ENCODE measurements around the gene GPR35. TPM values are rescaled to one million over a fixed set of nuclear protein-coding genes. Genes with fewer than 3 reads are reported as not detected.

Gene GPR35
- total and polyA plus RNA-seq, 2 donors (not counting 3 experiments of a cell fraction or from before 2014, with no cell fraction given), result 0.18 to 0.33 TPM

DNA sequence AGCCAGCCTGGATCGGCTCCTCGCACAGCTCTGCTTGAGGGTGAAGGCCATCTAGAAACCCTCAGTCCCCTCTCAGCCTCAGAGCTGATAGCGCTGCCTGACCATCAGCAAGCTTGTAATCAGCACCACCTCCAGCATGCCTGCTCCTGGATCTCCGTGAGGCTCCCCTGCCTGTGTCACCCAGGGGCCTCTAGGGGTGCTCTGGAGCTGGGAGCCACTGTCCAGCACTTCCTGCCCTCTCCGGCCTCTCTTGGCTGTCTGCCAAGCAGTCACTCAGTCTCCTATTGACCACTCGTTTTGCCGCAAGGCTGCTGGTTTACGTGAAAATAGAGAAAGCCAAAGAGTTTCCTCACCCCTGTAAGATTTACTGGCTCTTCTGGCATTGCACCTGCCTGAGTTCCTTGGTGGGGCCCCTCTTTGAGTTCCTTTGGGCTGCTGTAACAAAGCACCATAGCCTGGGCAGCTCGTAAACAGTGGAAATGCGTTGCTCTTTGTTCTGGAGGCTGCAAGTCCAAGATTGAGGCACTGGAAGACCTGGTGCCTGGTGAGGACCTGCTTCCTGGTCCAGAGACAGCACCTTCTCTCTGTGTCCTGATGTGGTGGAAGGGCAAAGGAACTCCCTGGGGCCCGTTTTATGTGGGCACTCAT lies 20.9 kb upstream of the GPR35 start:
- Histone ChIP-seq H3K9ac (replicated peaks; ENCODE audit: extremely low read depth, insufficient read depth, low read length) (no peak overlapping the region), H3K27ac (ENCODE audit: insufficient read depth, low read depth, low read length) (no peak overlapping the region), H3K79me2 (ENCODE audit: control insufficient read depth, insufficient read depth, low read length) (no peaks in the 10 kb centered on the region), H2AFZ (ENCODE audit: low read depth, low read length) (no peak overlapping the region), H3K4me1 (ENCODE audit: control insufficient read depth, extremely low read depth, insufficient read depth, low read length) (peaks cover 2% of the 10 kb centered on the region), H3K4me3 (replicated peaks in 1 of 3; ENCODE audit: insufficient read depth in 1 of 3, low read depth in 1 of 3, low read length in 3 of 3) (no peak overlapping the region), H3K4me2 (ENCODE audit: insufficient read depth, low read length) (no peak overlapping the region), H4K20me1 (replicated peaks; ENCODE audit: control insufficient read depth, extremely low read depth, insufficient read depth, low read length) (no peaks in the 10 kb centered on the region), H3K36me3 (ENCODE audit: control insufficient read depth in 2 of 2, extremely low read depth in 1 of 2, insufficient read depth in 2 of 2, low read length in 2 of 2) (peaks cover 0 to 1% of the 10 kb centered on the region in 2 experiments), H3K9me3 (replicated peaks; ENCODE audit: control insufficient read depth, insufficient read depth, low read length) (no peaks in the 10 kb centered on the region), H3K27me3 (ENCODE audit: control insufficient read depth in 2 of 2, insufficient read depth in 2 of 2, low read length in 2 of 2) (no peaks in the 10 kb centered on the region), H3K9me1 (replicated peaks; ENCODE audit: control insufficient read depth, extremely low read depth, insufficient read depth, low read length) (no peaks in the 10 kb centered on the region)
- TF ChIP-seq FOS (IDR thresholded peaks at IDR 0.05; ENCODE audit: borderline replicate concordance, insufficient read depth, low read length), result no peak
- no peak for TF ChIP-seq POLR2A (IDR thresholded peaks at IDR 0.05; ENCODE audit: low read depth, low read length)
- TF ChIP-seq GATA2 (IDR thresholded peaks at IDR 0.05; ENCODE audit: insufficient read depth, insufficient read length, low read depth, low read length), result no peak
- TF ChIP-seq, protein P1, sequence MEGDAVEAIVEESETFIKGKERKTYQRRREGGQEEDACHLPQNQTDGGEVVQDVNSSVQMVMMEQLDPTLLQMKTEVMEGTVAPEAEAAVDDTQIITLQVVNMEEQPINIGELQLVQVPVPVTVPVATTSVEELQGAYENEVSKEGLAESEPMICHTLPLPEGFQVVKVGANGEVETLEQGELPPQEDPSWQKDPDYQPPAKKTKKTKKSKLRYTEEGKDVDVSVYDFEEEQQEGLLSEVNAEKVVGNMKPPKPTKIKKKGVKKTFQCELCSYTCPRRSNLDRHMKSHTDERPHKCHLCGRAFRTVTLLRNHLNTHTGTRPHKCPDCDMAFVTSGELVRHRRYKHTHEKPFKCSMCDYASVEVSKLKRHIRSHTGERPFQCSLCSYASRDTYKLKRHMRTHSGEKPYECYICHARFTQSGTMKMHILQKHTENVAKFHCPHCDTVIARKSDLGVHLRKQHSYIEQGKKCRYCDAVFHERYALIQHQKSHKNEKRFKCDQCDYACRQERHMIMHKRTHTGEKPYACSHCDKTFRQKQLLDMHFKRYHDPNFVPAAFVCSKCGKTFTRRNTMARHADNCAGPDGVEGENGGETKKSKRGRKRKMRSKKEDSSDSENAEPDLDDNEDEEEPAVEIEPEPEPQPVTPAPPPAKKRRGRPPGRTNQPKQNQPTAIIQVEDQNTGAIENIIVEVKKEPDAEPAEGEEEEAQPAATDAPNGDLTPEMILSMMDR (IDR thresholded peaks at IDR 0.05; ENCODE audit: extremely low read depth in 1 of 2, insufficient read depth in 1 of 2, low read depth in 1 of 2, low read length in 2 of 2), result peak; percentile 74 to 85
- TF ChIP-seq MYC (IDR thresholded peaks at IDR 0.05; ENCODE audit: low read depth, low read length), result no peak
- no peak for TF ChIP-seq EZH2 (IDR thresholded peaks at IDR 0.05; ENCODE audit: borderline replicate concordance, low read depth, low read length, severe bottlenecking)
- TF ChIP-seq JUN (IDR thresholded peaks at IDR 0.05; ENCODE audit: borderline replicate concordance, insufficient read depth, insufficient read length, low read depth), result no peak
- TF ChIP-seq, protein P2, sequence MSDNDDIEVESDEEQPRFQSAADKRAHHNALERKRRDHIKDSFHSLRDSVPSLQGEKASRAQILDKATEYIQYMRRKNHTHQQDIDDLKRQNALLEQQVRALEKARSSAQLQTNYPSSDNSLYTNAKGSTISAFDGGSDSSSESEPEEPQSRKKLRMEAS (IDR thresholded peaks at IDR 0.05; ENCODE audit: insufficient read depth, insufficient read length), result no peak
- TF ChIP-seq POLR2AphosphoS5 (IDR thresholded peaks at IDR 0.05; ENCODE audit: insufficient read depth, low read depth, low read length), result peak; percentile 59
- BruUV-seq (replicated peaks), result no TSS peak
- ChIA-PET CTCF (interaction anchor here (1.0 to 1.6 kb wide), 4 partner anchors 13 to 236 kb away, joined by 3 to 10 read pairs (median 4); partner anchors contain the start of gene CAPN10), POLR2A (no interaction called here)
- dilution Hi-C loops (cut with MboI; ENCODE audit: extremely low pct_ligation_motif_present, low sequenced_read_pairs), result no loop called here
- intact Hi-C loops (cut with micrococcal nuclease), result loop anchor here (1.0 to 5.0 kb wide), 2 partner anchors 38 to 308 kb away; no protein-coding TSS in a partner anchor
- peak; percentile 70 for DNase-seq (ENCODE audit: low read depth, low spot score)
- peak; percentile 81 for FAIRE-seq

All from endothelial cell of umbilical vein (primary cell).